NT2/D1 (cell line): Measurements from ENCODE around the gene HABP4.

Experiments
- SUZ12 ChIP-seq: IDR thresholded peaks from 2 replicates; pipeline ENCODE4 v1.6.1; 2011; ENCODE audit not compliant: insufficient read length, insufficient read depth; ENCODE audit errors: extremely low read depth
- YY1 ChIP-seq: IDR thresholded peaks from 2 replicates; pipeline ENCODE4 v1.6.1; 2011; ENCODE audit not compliant: insufficient read length, insufficient read depth
- ZNF274 ChIP-seq: IDR thresholded peaks from 2 replicates; pipeline ENCODE4 v1.6.1; 2011; ENCODE audit warnings: mild to moderate bottlenecking, low read depth, low read length

DNA sequence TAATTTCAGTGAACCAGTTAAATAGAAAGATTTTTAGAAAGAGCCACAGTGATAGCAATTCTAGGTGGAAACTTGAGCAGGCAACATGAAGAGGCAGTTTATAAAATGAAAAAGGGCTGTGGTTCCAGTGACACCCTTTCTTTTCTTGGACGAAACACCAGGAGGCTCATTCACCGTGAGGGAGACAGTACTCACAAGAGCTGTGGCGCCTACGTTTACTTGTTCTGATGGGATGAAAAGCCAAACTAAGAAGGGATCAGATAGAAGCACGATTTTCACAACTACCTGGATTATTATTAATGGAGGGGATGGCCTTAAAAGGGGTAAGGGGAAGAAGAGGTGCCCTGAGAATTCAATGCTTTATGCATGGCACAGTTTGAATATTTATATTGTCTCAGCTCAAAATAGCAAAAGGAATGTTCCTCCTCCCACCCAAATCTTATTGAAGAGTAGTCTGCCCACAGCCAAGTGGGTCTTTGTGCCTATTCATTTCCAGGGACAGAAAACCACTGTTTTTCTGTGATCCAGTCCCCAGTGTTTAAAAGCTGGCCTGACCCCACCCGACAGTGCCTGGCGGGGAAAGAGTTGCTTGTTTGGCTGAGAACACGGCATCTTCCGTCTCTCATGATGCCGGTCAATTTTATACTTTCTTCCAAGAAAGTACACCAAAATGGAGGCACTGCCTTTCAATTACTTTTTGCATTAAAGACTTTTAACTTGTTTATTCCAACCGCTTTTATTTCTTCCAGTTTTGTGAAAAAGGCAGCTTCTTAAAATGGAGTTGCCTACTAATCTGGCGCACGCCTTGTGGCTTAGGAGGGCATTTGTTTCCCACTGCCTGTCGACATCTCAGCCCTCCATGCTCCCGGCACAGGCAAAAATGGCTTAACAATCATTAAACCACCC, 51.9 kb downstream of the HABP4 start:
- TF ChIP-seq SUZ12 (no peak), YY1 (no peak), ZNF274 (no peak)
